Glomerular visceral epithelial cell (primary cell): Measurements from ENCODE around the gene ADCY1.

Experiments used
- DNase-seq: peaks from one replicate; pipeline ENCODE4 v3.0.0-alpha.2; 2016; ENCODE audit errors: extremely low spot score

The ADCY1 gene

DNA sequence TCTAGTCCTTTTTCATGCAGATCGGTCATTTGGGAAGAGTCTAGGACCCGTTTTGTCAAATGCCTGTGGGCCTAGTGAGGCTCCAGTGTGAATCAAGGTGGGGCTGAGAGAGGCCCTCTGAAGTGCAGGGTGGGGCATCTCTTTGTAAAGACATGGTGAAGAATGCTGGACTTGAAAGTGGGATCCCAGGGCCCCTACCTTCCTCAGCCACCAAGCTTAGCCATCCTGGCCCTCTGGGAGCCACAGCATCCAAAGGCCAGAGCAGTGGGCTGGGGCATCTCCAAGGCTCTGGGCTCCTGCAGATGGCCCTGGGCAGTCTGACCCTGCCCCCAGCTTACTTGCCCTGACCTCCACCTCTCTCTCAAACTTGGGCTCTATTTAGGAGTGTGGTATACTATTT is 78.5 kb downstream of the ADCY1 start:
- no peak for DNase-seq

DNA sequence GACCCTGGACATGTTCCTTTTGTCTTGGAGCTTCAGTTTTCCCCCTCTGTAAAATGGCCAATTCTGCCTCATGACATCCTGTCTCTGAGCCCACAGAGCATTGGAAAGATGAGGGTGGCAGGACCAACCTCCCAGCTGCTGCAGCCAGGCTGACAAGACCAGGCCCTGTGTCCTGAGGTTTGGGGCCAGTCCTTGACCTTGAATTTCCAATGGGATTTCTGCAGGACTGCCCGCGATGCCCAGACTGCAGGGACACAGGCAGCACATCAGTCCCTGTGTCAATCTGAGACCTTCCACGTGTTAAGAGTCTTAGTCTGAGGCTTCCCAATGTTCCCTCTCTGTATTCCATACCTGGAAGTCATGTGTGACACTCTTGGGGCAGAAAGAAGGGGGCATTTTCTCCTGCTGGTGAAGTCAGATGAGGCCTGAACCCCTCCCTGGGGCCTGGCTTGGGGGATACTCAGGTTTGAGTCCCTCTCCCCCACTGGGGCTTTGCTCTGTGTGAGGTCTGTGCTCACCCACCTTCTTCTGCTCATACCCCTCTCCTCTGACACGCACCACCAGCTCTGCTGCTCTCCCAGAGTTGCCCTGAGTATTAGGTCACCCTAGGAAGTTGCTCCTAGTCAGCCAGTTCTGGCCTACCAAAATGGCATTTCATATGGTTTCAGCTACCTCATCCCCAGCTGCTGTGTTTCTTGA is 79.2 kb downstream of the ADCY1 start:
- no peak for DNase-seq

DNA sequence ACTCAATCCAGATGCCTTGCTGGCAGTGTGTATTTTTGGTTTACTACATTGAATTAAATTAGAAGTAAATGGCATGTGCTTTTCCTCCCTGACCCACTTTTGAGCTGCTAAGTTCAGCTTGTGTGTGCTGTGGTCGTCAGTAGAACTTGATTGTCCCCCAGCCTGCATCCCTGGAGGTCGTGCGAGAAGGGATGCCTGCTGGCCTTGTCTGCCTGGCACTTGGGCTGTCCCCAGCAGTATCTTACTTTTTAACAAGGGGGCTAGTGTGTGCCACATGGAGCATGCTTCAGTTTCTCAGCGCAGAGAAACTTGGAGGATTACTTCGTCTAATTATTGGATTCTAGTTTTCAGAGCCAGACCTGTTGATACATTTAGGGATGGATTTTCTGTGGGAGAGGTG is 80.2 kb downstream of the ADCY1 start:
- no peak for DNase-seq

DNA sequence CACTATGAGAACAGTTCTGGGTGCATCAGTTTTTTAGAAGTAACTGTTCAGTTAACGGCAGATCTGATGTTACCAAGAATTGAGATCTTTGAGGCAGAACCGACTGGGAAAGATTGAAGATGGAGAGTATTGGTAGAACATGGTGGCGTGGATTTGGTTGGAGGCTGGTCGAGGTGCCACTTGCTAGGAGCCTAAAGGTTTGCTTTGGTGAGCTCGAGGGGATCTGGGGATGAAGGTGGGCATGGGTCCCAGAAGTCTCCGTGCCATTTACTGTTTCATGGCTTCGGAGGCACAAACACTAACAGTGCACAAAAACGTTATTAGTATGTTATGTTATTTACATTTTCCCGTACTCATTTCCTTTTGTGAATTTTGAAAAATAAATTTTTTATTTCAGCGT is 81.4 kb downstream of the ADCY1 start:
- no peak for DNase-seq

DNA sequence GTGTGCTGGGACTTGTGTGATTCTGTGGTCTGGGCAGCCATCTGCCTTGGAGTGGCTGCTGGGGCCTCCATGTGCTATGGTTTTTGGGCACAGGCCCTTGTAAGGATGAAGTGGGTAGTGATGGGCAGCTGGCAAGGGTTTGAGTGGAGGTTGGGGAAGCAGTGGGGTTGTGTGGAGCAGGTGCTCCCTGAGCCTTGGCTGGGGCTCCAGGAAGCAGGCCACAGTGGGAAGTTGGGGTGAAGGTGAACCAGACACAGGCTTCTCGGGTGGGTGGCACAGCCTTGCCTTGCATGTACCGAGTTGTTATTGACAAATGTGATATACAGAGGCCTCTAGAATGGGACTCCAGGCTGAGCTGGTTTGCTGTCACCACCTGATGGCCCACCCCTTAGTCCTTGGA is 82.3 kb downstream of the ADCY1 start:
- no peak for DNase-seq

DNA sequence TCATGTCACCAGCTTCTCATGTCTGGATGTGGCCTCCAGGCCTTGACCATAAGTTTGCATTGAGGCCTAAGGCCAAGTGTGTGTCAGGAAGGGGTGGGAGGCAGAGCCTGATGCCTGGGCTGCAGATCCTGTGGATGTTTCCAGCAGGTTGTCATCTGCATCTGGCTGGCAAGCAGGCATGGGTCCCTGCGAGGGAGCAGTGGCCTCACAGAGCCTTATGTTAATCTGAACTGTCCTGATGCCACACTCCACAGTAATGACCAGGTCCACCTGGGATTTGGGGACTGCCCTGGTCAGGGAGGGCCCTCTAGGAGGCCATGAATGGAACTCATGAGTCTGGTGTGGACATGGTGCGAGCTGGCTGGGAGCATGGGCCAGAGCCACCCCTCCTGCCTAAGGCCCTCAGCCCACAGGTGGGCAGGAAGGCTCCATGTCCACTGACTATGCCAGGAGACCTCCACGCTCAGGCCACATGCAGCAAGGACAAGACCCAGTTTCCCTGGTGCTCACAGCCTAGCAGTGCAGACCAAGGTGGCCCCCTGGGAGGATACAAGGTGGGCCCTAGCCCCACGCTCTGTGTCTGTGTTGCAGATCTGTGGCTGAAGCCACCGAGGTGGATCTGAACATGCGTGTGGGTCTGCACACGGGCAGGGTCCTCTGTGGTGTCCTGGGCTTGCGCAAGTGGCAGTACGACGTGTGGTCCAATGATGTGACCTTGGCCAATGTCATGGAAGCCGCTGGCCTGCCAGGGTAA is 83.1 kb downstream of the ADCY1 start:
- no peak for DNase-seq

DNA sequence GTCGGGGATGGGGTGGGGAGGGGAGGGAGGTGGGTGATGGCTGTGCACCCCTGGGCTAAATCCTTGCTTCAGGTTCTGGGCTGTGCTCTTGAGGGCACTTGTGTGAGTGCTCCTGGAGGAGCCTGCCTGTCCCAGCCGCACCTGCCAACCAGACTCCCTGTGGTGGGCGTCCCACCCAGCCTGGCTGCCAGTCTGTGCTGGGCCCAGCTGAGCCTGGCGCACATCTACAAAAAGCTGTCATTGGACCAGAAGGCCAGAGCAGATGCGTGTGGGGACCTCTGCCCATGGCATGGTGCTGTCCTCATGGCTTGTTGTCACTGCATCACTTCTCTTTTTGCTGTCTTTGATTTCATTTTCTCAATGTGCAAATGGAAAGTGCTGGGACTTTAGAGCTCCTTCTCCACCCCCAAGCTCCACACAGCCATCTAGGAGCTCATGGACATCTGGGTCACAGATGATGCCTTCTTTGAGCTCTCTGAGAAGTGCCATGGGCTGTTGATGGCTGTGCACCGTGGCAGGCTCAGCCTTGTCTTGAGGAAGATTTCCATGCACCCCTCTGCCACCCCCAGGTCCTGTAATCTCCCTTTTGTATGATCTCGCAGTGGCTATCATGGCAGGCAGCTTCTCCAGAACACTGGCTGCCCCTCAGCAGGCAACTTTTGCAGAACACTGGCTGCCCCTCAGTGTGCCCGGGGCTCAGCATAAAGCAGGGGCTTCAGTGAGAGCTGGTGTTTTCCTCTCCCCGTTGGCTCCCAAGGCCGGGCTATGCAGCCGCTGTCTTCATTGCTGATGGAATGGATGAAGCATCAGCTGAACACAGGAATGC is 83.9 kb downstream of the ADCY1 start:
- DNase-seq, result no peak

DNA sequence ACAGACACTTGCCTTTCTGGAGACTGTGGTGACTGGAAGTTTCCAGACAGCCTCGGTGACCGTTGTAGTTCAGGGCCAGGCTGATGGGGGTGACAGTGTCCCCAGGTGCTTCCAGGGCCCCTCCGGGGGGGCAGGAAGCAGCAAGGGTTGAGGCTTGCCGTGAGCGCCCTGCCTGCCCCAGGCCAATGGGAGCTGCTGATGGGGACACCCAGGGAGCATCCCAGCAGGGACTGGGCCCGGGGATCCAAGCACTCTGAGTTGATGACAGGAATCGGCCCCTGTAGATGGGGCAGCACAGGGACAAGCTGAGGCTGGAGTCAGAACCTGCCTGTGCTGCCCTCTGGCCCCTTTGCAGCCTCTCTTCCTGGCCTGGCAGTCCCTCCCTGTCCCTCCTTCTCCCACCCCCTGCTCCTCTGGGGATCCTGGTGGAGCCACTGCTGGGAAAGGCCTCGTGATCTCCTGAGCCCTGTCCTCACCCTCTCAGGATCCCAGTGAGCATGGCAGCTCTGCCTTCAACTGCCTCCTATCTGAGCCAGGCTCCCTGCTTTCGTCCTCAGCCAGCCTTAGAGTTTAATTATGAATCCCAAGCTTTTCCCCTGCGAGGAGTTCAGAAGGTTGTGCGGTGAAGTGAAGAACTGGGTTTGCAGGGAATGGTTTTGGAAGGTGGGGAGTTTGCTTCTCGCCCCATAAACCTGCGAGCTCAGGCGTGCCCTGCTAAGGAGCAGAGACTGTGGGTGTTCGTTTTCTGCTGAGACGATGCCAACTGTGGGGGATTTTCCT is 84.7 kb downstream of the ADCY1 start:
- no peak for DNase-seq

DNA sequence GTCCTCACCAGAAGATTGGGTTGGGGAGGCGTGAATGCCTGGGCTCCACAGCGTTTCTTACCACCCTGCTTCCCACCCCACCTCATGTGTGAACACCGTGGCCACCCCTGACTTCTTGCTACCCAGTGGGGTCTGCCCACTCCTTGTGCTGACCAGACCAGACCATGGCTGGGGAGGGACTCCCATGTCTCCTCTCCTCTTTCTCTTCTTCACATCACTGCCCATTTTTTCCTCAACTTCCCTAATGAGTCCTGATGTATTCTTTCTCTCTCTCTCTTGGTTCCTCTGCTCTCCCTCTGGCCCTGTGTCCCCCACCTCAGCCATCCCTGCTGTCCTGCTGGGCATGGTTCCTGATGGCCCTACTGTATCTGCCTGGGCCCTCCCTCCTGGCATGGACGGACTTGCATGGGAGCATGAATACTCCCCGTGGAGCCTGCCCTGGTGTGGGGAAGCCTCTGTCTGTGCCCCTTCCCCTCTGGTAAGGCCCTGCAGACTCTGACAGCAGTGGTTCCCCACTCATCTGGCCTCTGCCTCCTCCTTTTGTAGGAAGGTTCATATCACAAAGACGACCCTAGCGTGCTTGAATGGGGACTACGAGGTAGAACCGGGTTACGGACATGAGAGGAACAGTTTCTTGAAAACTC is 85.5 kb downstream of the ADCY1 start:
- no peak for DNase-seq

DNA sequence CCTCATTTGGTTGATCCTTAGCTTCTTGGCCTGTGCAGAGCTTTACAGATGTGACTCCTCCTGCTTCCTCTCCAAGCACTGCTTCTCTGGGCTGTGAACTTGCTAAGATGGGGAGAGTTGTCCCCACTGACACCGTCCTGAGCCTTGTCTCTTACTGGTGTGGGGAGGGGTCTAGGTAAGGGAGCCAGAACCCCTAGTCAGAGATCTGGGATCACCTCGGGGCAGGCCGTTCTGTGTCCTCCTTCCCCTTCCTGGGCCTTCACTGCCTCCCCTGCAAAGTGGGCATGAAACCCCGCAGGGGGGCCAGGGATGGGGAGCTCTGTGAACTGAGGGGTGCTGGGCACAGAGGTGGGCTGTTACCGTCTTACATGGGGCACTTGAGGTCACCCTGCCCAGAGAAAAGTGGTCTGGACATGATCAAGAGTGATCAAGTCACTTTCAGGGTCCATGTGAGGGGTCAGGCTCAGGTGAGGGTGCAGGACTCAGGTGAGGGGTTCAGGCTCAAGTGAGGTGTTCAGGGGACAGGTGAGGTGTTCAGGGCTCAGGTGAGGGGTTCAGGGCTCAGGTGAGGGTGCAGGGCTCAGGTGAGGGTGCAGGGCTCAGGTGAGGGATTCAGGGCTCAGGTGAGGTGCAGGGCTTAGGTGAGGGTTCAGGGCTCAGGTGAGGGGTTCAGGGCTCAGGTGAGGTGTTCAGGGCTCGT is 86.2 kb downstream of the ADCY1 start:
- no peak for DNase-seq

DNA sequence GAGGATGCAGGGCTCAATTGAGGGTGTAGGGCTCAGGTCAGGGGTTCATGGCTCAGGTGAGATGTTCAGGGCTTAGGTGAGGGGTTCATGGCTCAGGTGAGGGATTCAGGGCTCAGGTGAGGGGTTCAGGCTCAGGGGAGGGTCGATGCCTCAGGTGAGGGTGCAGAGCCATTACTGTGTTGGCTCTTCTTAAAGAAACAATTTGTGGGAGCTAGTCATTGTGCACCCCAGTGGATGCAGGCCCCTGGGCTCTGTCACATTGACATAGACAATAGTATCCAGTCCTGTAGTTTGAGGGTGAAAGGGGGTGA is 86.7 kb downstream of the ADCY1 start:
- no peak for DNase-seq

DNA sequence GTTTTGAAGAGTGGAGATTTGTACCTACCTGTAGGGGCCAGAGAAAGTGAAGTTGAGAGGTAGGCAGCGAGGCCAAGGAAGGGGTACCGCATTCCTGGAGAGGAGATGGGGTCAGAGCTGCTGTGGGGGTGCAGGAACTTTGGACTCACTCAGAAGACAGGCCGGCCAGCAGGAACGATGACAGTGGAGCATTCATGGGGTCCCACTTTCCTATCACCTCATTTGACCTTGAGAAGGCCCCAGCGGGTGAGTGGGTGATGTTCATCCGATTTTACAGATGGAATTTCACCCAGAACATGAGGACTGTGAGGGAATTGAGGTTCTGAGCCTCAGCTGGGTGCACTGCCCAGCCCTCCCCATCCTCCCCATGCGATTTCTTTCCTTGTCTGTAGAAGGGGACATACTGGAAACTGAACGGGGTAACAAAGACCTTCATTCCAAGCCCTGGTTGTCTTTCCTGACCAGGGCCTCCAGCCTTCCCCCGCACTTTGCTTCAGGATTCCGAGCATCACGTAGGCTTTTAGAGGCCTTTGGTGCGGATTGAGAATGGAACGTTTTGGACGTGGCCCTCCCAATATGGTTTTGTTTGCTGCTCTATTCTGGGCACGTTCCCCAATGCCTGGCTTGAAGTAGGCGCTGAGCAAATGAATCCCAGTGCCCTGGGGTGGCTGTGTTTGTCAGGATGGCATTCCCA is 87.3 kb downstream of the ADCY1 start:
- DNase-seq, result no peak

DNA sequence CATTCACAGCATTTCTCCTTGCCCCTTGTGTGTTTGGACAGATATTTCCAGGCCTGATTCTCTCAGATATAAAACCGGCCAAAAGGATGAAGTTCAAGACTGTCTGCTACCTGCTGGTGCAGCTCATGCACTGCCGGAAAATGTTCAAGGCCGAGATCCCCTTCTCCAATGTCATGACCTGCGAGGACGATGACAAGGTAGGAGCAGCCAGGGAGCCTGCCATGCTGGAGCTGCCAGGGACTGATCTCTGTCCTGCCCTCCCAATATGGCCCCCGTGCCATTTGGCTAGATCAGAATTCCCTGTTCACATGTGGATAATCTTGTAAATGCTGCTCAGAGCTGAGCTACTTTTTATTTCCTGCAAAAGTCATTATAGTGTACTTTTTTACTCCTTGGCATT is 87.8 kb downstream of the ADCY1 start:
- DNase-seq, result no peak

DNA sequence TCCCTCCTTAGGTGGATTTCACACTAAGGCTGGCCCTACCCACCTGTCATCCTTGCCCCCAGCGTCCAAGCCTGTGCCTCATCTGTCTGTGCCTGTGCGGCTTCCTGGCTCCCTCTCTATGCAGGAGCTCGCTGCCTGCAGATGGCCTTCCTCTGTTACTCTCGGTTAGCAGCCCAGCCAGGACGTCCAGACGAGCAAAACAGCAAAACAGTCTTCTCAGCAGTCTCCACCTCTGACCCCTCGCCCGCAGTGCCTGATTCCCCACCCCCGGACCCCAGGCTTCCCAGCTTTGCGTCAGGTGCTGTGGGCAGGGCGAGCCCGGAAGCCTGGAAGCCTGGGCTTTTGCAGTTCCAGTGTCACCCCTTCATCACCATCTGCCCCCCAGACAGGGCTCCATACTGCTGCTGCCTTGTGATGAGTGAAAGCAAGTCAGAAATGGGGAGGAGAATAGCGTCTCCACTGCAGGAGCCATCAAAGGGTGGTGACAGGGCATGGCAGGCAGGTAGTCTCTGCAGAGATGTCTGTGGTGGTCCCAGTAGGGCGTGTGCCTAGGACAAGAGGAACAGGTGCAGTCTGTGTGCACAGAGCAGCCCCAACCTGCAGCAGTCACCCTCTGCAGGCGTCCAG is 88.5 kb downstream of the ADCY1 start:
- DNase-seq, result no peak

DNA sequence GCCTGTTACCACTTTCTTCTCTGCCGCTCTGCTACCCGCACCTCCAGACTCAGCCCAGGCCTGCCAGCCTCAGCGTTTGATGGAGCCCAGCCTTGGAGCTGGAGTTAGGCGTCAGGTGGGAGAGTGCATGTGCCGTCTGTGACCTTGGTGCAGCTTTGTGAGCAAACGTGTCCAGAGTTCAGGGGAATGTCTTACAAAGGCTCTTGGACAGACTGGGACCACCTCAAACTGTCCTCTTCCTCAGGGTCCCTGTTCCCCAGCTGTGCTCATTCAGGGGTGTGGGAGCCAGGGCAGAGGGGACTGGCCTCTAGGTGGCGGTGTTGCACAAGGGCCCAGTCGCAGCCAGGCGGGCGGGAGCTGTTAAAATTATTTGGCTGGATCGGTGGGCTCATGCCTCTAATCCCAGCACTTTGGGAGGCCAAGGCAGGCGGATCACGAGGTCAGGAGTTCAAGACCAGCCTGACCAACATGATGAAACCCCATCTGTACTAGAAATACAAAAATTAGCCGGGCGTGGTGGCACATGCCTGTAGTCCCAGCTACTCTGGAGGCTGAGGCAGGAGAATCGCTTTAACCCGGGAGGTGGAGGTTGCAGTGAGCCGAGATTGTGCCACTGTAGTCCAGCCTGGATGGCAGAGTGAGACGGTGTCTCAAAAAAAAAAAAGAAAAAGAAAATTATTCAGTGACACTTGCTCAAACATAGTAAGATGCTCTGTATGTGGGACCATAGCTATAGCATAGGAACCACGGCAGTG is 89.2 kb downstream of the ADCY1 start:
- peak; percentile 11 for DNase-seq

DNA sequence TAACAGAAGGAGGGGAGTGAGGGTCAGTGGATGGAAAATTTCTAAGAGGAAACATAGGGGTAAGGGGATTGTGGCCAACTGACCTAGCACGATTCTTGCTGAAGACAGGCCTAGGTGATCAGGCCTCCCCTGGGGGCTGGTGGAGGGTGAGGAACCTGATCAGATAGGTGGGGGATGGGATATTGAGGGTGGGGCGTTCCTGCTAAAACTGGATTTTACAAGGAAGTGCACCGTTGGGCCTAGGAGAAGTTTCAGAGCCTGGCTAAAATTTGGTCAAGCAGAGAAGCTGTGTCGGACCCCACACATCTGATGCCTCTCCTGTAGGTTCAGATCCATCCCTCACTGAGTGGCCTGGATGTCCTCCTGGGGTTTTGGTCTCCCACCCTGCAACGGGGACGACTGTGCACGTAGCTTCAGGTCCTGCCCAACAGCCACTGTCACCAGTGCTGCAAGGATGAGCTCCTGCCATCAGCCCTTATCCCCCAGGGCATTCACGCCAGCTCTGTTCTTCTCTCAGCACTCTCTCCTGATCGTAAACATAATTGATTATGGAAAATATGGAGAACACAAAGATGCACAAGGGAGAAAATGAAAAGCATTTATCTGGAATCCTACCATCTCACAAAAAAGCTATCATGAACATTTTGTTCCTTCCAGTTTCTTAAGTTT is 89.9 kb downstream of the ADCY1 start:
- DNase-seq, result no peak

DNA sequence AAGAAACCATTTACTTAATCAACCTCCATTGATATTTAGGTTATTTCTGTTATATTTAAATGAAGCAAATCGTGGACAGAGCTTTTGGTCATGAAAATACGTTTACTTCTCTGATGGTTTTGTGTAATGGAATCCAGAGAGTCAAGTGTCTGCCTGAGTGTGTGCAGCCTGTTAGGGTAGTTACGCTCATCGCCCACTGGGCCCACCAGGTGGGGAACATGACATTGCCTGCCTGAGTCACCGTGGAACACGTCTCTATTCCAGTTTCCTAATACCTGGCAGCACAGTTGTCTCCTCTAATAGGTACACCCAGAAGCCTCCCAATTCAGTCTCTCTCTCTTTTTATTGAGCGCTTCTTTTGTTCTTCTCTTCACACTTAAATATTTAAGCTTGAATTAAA is 91.0 kb downstream of the ADCY1 start:
- no peak for DNase-seq

DNA sequence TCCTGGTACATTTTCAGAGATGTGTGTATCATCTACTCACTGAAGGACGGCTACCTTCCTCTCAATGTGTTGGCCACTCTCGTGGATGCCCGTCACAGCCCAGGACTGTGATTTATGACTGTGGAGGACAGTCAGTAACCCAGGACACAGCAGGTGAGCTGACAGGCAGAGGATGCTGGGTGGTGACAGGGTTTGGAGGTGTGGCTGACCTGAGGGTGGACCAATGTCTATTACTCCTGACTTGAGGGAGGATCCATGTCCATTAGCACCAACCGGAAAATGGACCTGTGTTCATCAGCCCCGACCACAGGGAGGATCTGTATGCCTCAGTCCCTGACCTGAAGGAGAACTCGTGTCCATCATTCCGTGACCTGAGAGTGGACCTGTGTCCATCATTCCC is 96.1 kb downstream of the ADCY1 start:
- DNase-seq, result no peak

DNA sequence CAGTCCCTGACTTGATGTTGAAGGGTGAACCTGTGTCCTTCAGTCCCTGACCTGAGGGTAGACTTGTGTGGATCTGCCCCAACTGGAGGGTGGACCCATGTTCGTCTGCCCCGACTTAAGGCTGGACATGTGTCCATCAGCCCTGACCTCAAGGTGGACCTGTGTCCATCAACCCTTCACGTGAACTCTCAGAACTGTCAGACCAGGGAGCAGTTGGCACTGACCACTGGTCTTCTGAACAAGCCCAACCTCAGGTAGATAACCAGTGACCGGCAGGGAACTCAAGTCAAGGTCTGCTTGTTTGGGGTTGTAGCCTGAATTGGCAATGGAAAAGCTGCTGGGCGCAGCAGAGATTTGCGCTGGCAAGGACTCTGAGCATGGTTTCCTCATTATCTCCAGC is 96.5 kb downstream of the ADCY1 start:
- no peak for DNase-seq
